Panc1 (cell line): ENCODE results near the gene LPP. TPM values are rescaled to one million over a fixed set of nuclear protein-coding genes. Genes with fewer than 3 reads are reported as not detected.

Experiments used
- ATAC-seq: fragments of 200-7000 bp; cut with Tn5 transposase; 2 replicates; pipeline ENCODE4 v1.9.1; 2020; ENCODE audit warnings: mild to moderate bottlenecking, moderate library complexity
- BruUV-seq: library from RNA; stranded (reverse); fragments of 400-500 nt; replicated peaks from 2 replicates; lab custom pipeline; 2021; lab: Mats Ljungman, UMichigan
- CTCF ChIA-PET: fragments of 300-600 bp; sonication (Branson Sonifier 250); formaldehyde crosslinking; loops from one replicate; lab custom pipeline; 2022; ENCODE audit warnings: antibody characterized with exemption; lab: Charles Lee
- POLR2A ChIA-PET: fragments of 300-600 bp; sonication (Branson Sonifier 250); formaldehyde crosslinking; loops from one replicate; lab custom pipeline; 2022; ENCODE audit warnings: antibody characterized with exemption; lab: Charles Lee
- DNase-seq: peaks from one replicate; pipeline ENCODE4 v3.0.0-alpha.2; 2010; ENCODE audit warnings: low read depth, low spot score
- H3K27ac ChIP-seq: 2 replicates; pipeline ENCODE4 v1.5.1; 2011; ENCODE audit warnings: mild to moderate bottlenecking, low read length, inconsistent platforms
- H3K27me3 ChIP-seq: fragments of 200-500 bp; sonication (Bioruptor generic); 2 replicates; pipeline ENCODE4 v1.6.0; 2014; ENCODE audit warnings: low read length, inconsistent platforms; ENCODE audit not compliant: control insufficient read depth, insufficient read depth
- H3K36me3 ChIP-seq: fragments of 200-500 bp; sonication (Bioruptor generic); 2 replicates; pipeline ENCODE4 v1.5.1; 2014; ENCODE audit warnings: inconsistent platforms, mild to moderate bottlenecking, low read length, moderate library complexity; ENCODE audit not compliant: control insufficient read depth, insufficient read depth
- H3K4me1 ChIP-seq: 2 replicates; pipeline ENCODE4 v1.5.1; 2011; ENCODE audit warnings: inconsistent platforms, mild to moderate bottlenecking, low read length, moderate library complexity; ENCODE audit not compliant: control insufficient read depth, insufficient read depth
- H3K4me3 ChIP-seq, 2 experiments: 2 replicates each; pipeline ENCODE4 v1.5.1; 2011 to 2012; ENCODE audit warnings: low read depth in 2 of 2, low read length in 2 of 2, mild to moderate bottlenecking in 2 of 2, inconsistent platforms in 1 of 2, moderate library complexity in 1 of 2
- H3K9me3 ChIP-seq: fragments of 200-500 bp; sonication (Bioruptor generic); 2 replicates; pipeline ENCODE4 v1.5.1; 2014; ENCODE audit warnings: low read depth, mild to moderate bottlenecking, inconsistent platforms, low read length, moderate library complexity; ENCODE audit not compliant: control insufficient read depth, insufficient read depth
- POLR2AphosphoS5 ChIP-seq: IDR thresholded peaks from 2 replicates; pipeline ENCODE4 v1.6.1; 2012; ENCODE audit warnings: mild to moderate bottlenecking, low read depth, low read length, moderate library complexity
- SIN3A ChIP-seq: IDR thresholded peaks from 2 replicates; pipeline ENCODE4 v1.6.1; 2012; ENCODE audit warnings: low read depth, mild to moderate bottlenecking, low read length, moderate library complexity, borderline replicate concordance; ENCODE audit not compliant: insufficient read depth
- TCF7L2 ChIP-seq: IDR thresholded peaks from 2 replicates; pipeline ENCODE4 v1.6.1; 2011; ENCODE audit warnings: mild to moderate bottlenecking, low read depth, low read length, inconsistent platforms
- in situ Hi-C: cut with HindIII; loops from 2 replicates; pipeline ENCODE4 v1.10.0; 2016; ENCODE audit warnings: low sequenced_read_pairs, low pct_unique_long_range_greater_than_20kb
- intact Hi-C: fragments of 100-400 bp; cut with micrococcal nuclease; formaldehyde crosslinking; loops from one replicate; pipeline ENCODE4 v1.10.0; 2022; ENCODE audit not compliant: unreplicated experiment
- total RNA-seq: library from RNA; stranded (reverse); gene quantifications from one replicate; pipeline ENCODE4 v1.2.1, GENCODE V29; 2021; ENCODE audit not compliant: unreplicated experiment
- TF ChIP-seq, protein P1 (sequence below): fragments of 450-650 bp; IDR thresholded peaks from 2 replicates; pipeline ENCODE4 v1.5.1; 2017; ENCODE audit warnings: mild to moderate bottlenecking
- TF ChIP-seq, protein P2 (sequence below), 2 experiments: IDR thresholded peaks; 2 replicates each; pipeline ENCODE4 v1.6.1; 2011 to 2012; ENCODE audit warnings: low read depth in 2 of 2, control low read depth in 1 of 2, low read length in 1 of 2, mild to moderate bottlenecking in 1 of 2, moderate library complexity in 1 of 2; ENCODE audit not compliant: insufficient read depth in 1 of 2

LPP gene
- total RNA-seq, 1 experiment from 2014 or later = 90.0 TPM

DNA sequence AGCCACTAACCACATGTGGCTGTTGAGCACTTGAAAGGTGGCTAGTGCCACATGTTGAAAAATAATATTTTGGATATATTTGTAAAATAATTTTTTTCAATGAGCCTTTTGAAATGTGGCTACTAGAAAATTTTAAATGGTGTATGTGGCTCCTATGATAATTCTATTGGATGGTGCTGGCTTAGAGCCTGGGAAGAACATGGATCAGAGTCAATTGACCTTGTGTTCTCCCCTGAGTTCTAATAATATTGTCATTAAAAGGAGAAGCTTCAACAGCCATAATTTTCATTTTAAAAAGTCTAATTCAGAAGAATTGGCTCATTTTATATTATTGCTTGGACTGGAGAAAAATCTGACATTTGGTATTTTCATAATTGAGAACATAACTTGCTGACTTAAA is 167.3 kb downstream of the LPP start:
- CTCF ChIA-PET = no interaction called here
- H3K36me3 ChIP-seq = no peaks in the 10 kb centered on the region
- H3K27ac ChIP-seq = no peak overlapping the region
- intact Hi-C loops = no loop called here
- no peaks in the 10 kb centered on the region for H3K9me3 ChIP-seq
- no peaks in the 10 kb centered on the region for H3K27me3 ChIP-seq
- no TSS peak for BruUV-seq
- POLR2A ChIA-PET = no interaction called here
- in situ Hi-C loops = no loop called here
- no peaks in the 10 kb centered on the region for H3K4me1 ChIP-seq
- TF ChIP-seq TCF7L2 = no peak
- TF ChIP-seq POLR2AphosphoS5 = no peak
- TF ChIP-seq SIN3A = no peak
- TF ChIP-seq, protein P1, sequence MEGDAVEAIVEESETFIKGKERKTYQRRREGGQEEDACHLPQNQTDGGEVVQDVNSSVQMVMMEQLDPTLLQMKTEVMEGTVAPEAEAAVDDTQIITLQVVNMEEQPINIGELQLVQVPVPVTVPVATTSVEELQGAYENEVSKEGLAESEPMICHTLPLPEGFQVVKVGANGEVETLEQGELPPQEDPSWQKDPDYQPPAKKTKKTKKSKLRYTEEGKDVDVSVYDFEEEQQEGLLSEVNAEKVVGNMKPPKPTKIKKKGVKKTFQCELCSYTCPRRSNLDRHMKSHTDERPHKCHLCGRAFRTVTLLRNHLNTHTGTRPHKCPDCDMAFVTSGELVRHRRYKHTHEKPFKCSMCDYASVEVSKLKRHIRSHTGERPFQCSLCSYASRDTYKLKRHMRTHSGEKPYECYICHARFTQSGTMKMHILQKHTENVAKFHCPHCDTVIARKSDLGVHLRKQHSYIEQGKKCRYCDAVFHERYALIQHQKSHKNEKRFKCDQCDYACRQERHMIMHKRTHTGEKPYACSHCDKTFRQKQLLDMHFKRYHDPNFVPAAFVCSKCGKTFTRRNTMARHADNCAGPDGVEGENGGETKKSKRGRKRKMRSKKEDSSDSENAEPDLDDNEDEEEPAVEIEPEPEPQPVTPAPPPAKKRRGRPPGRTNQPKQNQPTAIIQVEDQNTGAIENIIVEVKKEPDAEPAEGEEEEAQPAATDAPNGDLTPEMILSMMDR = no peak
- TF ChIP-seq, protein P2, sequence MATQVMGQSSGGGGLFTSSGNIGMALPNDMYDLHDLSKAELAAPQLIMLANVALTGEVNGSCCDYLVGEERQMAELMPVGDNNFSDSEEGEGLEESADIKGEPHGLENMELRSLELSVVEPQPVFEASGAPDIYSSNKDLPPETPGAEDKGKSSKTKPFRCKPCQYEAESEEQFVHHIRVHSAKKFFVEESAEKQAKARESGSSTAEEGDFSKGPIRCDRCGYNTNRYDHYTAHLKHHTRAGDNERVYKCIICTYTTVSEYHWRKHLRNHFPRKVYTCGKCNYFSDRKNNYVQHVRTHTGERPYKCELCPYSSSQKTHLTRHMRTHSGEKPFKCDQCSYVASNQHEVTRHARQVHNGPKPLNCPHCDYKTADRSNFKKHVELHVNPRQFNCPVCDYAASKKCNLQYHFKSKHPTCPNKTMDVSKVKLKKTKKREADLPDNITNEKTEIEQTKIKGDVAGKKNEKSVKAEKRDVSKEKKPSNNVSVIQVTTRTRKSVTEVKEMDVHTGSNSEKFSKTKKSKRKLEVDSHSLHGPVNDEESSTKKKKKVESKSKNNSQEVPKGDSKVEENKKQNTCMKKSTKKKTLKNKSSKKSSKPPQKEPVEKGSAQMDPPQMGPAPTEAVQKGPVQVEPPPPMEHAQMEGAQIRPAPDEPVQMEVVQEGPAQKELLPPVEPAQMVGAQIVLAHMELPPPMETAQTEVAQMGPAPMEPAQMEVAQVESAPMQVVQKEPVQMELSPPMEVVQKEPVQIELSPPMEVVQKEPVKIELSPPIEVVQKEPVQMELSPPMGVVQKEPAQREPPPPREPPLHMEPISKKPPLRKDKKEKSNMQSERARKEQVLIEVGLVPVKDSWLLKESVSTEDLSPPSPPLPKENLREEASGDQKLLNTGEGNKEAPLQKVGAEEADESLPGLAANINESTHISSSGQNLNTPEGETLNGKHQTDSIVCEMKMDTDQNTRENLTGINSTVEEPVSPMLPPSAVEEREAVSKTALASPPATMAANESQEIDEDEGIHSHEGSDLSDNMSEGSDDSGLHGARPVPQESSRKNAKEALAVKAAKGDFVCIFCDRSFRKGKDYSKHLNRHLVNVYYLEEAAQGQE (IDR thresholded peaks at IDR 0.05; ENCODE audit: insufficient read depth in 1 of 2, low read depth in 2 of 2, low read length in 1 of 2) = no peak
- ATAC-seq = no peak
- DNase-seq = no peak
- H3K4me3 ChIP-seq = no peak overlapping the region

DNA sequence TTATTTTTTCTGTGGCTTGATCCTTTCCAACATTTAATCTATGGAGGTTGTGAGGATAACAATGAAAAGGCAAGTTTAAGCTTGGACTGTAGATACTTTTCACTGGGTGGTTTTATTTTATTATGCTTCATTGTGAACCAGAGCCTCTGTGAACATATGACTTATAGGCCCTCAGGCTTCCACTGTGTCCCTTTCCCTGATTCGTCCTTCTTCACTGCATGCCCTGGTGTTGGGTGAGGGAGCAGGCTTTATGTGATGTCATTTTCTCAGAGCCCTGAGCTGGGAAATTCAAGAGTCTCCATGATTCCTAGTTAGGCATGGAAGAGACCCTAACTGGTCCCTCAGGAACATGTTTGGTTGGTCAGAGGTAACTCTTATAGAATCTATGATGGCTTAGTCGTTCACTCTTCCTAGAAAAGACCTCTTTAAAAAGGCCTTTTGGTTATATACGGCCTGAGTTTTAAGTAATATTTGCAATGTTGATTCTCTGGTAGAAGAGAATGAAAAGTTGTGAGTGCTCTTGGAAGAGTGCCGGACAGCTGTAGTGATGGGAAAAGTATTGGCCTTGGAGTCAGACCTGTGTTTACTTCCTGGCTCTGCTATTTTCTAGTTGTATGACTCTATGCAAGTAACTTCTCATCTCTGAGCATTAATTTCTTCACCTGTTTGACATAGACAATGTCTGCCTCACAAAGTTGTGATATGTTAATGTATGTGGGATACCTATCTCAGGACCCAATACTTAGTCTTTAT is 168.4 kb downstream of the LPP start:
- intact Hi-C loops (no loop called here), in situ Hi-C loops (no loop called here)
- Histone ChIP-seq H3K4me1 (0 out of 2 replicates have a peak, but pooled peaks cover under 1% of the 10 kb centered on the region), H3K27me3 (no peaks in the 10 kb centered on the region), H3K9me3 (no peaks in the 10 kb centered on the region), H3K4me3 (no peak overlapping the region), H3K27ac (0 out of 2 replicates have a peak overlapping the region, but pooled peaks have one; percentile 3), H3K36me3 (no peaks in the 10 kb centered on the region)
- TF ChIP-seq, protein P1 = no peak
- no peak for TF ChIP-seq SIN3A
- no peak for TF ChIP-seq POLR2AphosphoS5
- no peak for TF ChIP-seq TCF7L2
- TF ChIP-seq, protein P2 (IDR thresholded peaks at IDR 0.05; ENCODE audit: insufficient read depth in 1 of 2, low read depth in 2 of 2, low read length in 1 of 2) = no peak
- ChIA-PET POLR2A (no interaction called here), CTCF (no interaction called here)
- ATAC-seq (no peak), DNase-seq (no peak)
- no TSS peak for BruUV-seq
